CD4-positive, alpha-beta T cell treated with Interleukin-15 for 1 hour (primary cell): ENCODE results near the gene UBN1.

Experiments used
- DNase-seq: peaks from one replicate; pipeline ENCODE4 v3.0.0-alpha.2; 2020

UBN1 gene

DNA sequence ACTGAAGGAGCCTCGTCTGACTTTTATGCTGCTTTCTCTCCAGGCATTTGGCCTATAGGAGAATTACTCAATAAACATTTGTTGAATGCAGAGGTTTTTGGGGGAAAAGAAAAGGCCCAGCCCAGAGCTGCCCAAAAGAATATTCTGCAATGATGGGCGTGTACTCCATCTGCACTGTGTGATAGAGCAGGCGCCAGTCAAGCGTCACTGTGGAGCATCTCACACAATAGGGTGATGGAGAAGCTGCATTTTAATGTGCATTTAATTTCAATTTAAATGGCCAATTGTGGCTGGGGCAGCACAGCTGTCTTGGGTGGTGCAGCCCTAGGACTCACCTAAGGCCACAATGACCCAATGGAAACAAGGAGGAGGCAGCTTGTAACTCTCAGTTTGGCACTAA, 20.8 kb upstream of the UBN1 start:
- no peak for DNase-seq

DNA sequence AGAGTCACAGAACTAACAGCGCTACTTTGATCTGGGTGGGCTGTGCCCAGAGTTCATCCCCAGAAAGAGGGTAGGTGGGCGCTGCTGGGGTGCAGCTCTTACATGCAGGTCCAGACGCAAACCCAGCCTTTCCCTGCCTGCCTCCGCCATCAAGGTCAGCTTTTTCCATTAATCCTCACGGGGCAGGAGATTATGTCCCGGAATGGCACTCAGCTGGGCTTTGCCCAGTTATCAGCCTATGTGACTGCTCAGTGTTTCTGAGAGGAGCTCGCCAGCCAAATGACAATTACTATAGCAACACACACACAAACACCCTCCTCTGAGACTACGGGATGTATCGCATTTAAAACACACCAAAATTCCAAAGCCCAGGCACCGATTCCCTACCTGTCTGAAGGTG, 20.3 kb upstream of the UBN1 start:
- no peak for DNase-seq

DNA sequence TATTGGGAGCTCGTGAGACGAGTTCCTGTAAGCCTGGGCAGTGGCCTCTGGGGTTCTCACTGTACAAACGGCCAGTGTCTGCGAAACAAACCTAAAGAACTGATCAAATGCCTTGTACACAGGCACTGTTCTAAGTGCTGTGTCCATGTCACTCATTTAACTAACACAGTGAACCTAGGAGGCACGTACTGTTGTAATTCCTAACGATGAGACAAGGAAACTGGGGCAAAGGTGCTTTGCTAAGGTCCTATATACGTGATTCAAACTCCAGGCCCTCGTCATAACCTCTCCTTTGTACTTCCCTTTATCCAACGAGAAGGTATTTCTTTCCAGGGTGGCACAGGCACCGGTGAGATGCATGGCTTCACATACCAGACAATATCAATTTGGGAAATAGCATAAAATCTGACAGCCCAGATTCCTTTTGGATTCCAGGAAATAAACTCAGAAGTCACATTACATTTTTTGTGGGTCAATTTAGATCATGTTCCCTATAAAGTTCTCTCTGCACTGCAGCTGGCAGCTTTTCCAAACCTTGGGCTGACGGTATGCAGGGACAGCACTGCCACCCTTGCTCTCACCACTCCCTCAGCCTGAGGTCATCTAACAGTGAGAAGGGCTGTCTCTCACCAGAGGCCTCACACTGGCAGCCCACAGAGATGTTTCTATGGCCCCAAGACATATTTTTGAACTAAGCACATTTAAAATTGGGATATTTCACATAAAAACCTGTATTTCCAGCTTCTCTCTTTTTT, 18.5 kb upstream of the UBN1 start:
- DNase-seq = no peak

DNA sequence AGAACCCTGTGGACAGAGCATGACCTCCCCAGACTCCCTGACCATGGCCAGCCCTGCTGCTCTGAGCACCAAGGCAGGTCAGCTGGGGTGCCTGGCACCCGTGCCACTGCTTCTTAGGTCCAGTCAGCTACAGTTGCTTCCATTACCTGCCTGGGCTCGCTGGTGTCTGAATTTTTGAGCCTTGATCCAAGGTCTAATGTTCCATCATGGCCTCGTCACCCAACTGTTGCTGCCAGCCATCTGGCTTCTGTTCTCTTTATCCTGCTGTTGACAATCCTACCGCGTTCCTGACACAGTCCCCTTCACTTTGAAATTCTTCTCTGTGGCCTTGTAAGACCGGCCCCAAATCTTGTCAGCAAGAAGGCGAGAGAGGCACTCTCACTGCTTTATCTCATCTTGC, 16.9 kb upstream of the UBN1 start:
- DNase-seq = no peak

DNA sequence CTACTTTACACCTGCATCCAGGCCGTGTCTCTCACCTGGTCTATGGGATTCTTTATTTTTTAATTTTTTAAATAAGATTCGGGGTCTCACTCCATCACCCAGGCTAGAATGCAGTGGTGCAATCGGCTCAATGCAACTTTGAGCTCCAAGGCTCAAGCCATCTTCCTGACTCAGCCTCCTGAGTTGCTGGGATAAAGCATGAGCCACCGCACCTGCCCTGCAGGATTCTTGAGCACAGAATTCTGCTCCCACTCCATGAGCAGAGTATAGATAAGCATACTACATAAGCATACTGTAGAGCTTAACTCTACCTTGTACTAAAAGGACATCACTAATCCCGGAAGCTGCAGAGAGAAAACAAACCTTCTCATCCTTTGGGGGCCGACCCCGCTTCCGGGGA, 15.7 kb upstream of the UBN1 start:
- no peak for DNase-seq

GRCh38 chr16:4832698-4833343, 14.5 kb upstream of the UBN1 start:
- DNase-seq = no peak

- DNase-seq = no peak
Observed at GRCh38 chr16:4833584-4833983, 13.7 kb upstream of the UBN1 start.

- DNase-seq = no peak
Observed at GRCh38 chr16:4836727-4837126, 10.6 kb upstream of the UBN1 start.

DNA sequence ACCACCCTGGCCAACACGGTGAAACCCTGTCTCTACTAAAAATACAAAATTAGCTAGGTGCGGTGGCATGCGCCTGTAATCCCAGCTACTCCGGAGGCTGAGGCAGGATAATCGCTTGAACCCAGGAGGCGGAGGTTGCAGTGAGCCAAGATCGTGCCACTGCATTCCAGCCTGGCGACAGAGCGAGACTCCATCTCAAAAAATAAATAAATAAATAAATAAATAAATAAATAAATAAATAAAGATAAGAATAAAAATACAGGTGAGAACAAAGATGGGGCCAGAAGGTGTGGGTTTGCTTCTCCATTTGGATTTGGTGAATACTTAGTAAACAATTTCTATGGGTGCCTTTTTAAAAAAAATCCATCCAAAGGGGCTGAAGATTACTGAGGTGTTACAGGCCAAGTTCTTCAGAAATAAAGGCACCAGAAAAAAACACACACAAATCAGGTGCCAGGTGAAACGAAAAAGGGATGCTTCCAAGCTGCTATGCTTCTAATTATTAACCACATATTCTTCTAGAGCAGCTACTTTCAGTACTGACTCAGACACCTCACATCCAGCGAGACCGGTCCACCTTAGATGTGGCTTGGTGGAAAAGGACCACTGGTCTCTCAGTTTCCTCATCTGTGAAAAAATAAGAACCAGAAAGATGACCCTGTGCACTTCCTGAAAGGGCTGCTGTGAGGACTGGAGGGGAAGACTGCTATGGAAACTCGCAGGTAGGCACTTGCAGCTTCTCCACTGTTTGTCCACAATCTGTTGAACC, 9.4 kb upstream of the UBN1 start:
- DNase-seq = no peak

GRCh38 chr16:4839942-4840341, 7.3 kb upstream of the UBN1 start:
- DNase-seq = no peak

GRCh38 chr16:4840984-4841383, 6.3 kb upstream of the UBN1 start:
- no peak for DNase-seq

- DNase-seq = peak; percentile 39
Observed at GRCh38 chr16:4846503-4846900, 779 bp upstream of the UBN1 start.

DNA sequence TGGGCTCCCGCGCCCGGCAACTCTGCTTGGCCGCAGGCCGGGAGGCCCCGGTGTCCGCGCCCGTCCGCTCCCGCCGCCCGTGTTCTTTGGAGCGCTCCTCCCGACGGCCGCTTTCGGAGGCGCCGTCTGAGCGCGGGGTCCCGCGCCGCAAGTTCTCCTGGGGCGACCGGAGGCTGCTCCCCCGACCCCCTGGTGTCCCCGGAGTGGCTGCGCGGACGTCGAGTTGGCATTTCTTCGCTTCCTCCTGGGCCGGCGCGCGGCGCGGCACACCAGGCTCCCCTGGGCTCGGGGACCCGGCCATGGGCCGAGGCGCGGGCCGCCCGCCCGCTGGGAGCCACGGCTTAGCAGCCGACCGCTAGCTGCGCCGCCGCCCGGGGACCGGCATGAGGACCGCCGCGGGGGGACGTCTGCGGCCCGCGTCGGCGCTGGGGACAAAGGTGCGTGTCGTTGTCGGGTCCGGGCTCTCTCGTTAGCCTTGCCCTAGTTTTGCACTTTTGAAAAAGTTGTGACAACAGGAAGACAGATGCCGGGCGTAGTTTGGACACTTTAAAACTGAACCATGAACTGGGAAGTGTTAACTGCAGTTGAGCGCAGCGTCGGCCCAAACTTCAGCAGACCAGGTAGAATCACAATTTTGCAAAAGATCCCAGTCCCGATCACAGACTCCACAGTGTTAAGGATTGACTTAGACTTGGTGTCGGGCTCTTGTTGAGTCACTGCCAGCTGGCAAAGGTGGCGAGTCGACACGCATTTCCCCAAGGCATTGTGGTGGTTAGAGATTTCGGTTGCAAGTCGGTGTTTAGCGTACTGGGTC, 700 bp downstream of the UBN1 start:
- peak; percentile 24 for DNase-seq

- DNase-seq = no peak
Observed at GRCh38 chr16:4850211-4850610, 2.9 kb downstream of the UBN1 start.

- no peak for DNase-seq
Observed at GRCh38 chr16:4852221-4852872, 5.1 kb downstream of the UBN1 start.

DNA sequence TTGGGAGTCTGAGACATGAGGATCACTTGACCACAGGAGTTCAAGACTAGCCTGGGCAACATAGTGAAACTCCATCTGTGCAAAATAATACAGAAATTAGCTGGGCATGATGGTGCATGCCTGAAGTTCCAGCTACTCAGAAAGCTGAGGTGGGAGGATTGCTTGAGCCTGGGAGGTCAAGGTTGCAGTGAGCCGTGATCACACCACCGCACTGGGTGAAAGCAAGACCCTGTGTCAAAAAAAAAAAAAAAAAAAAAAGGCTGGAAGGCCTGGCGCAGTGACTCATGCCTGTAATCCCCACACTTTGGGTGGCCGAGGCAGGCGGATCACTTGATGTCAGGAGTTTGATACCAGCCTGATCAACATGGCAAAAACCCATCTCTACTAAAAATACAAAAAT, 8.1 kb downstream of the UBN1 start:
- no peak for DNase-seq

GRCh38 chr16:4855804-4856203, 8.5 kb downstream of the UBN1 start:
- DNase-seq = no peak

GRCh38 chr16:4859190-4859899, 12.1 kb downstream of the UBN1 start:
- DNase-seq = no peak

DNA sequence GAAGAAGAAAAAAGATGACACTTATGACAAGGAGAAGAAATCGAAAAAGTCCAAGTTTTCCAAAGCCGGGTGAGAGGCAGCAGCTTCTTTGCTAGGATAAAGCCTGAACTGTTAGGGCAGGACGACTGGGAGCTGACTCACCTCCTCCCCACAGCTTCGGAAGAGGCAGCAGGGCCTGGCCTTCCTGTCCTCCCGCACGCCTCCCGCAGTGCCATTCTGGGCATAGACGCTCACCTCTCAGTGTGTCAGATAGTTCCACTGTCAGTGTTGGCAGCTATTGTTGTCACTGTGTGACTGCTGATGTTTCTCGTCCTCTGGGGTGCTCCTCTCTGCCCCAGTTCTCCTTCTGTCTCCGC, 12.6 kb downstream of the UBN1 start:
- DNase-seq = no peak

- no peak for DNase-seq
Observed at GRCh38 chr16:4860727-4861342, 13.6 kb downstream of the UBN1 start.

DNA sequence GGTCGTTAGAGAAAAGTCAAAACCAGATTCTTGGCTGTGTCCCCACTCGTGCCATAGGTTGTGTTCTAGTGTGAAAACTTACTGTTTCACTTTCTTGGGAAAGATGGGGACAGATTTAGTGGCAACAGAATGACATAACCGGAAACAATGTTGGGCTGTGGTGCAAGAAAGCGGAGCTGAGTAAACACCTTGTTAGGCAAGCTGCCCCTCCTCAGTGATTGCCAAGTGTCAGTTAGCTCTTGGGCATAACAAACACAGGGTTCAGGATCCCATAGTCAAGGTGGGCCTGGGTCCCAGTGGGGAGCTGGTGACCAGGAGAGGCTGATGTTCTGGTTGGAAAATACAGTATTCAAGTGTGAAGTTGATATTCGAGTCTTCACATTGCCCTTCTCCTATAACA, 15.4 kb downstream of the UBN1 start:
- DNase-seq = no peak

GRCh38 chr16:4864728-4865127, 17.4 kb downstream of the UBN1 start:
- DNase-seq = no peak
